GM19463 (cell line): ENCODE data around the gene NGF.

ENCODE experiments used
- ATAC-seq: cut with Tn5 transposase; IDR thresholded peaks from one replicate; pipeline ENCODE4 v1.9.1; 2021; ENCODE audit warnings: mild to moderate bottlenecking, moderate library complexity; ENCODE audit not compliant: unreplicated experiment

Gene NGF

DNA sequence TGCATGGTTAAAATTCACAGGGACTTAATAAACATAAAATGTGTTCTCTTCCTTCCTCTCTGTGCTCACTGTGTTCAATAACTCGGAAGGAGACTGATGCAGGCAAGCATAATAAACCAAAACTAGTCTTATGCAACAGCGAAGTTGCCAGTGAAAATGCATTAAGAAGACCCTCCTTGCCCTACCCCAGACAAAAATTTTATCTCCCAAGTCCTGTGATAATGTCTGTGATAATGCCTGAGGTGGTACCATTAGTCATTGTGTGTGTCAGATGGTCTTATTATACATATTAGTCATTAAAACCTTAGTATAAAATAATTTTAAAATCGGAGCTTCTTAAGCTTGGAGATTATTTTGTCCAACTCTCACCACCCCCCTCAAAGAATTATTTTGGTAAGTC is 97.8 kb downstream of the NGF start:
- ATAC-seq = no peak

DNA sequence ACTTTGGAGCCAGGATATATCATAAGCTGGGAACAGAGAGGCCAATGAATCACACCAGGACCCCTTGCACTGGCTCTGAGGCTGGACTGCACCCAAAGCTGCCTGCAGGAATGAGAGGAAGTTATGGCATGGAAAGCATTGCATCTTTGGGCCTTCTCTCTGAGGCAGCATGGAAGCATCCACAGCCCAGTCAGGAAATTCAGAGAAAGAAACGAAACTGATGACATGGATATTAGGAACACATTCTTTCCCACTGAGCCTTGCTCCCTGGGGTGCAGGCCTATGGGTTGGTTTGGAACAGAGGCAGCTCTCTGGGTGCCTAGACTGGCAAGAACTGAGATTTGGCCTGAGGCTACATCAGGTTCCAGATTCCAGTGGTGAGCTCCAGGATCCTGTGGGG is 98.6 kb downstream of the NGF start:
- ATAC-seq = no peak

DNA sequence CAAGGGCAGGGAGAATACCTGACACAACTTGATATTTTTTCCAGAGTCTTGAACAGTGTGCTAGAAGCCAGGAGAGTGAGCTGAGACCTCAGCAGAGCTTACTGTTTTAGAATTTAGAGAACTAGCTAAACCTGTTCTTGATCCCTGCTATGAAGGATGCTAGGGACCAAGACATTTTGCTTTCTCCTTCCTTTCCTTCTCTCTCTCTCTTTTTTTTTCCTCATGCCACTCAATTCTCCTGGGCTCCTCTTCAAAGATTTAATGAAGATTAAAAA is 99.0 kb downstream of the NGF start:
- ATAC-seq = no peak

DNA sequence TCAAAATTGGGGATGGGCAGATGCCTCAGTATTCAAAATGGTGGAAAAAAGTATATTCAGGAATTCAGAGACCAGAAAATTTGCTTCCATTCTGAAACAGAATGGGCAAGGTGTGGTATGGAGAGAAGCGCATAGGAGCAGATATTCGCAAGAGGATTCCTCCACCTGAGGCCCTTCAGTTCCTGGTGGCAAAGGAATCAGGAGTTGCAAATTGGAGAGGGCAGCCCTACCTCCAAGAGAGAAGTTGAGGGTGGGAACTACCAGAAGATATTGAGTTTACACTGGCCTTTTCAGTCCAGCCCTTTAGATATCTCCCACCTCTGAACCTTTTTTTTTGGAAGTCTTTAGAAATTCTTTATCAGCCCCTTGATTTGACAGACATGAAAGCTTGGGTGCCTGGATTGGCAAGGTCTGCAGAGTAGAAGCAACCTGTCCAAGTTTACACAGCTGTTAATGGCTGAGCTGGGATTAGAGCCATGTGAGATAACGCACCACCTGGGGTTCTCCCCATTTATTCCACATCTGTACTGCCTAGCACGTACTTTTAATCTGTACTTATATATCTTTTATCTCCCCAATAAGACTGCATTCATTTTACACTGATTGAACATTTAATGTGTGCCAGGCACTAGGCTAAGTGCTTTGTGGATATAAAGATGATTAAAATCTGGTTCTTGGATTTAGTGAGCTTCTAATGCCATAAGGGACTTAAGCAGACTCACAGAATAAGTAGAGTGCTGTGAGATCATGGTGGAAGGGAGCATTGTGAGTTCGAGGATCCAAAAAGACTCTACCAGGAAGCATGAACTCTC is 99.5 kb downstream of the NGF start:
- ATAC-seq = no peak

DNA sequence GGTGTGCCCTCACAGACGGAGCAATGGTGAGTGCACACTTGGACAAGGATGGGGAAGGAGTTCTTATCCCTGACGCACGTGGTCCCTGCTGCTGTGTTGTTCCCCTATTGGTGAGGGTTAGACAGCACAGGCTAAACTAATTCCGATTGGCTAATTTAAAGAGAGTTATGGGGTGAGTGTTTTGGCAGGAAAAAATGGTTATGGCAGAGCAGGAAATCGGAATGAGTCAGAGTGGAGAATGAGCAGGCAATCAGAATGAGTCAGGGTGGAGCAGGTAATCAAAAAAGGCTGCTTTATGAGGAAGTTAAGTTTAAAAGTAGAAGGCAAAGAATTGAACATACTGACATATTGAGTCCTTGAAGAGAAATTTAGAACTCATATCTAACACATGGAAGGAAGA is 100.5 kb downstream of the NGF start:
- no peak for ATAC-seq

DNA sequence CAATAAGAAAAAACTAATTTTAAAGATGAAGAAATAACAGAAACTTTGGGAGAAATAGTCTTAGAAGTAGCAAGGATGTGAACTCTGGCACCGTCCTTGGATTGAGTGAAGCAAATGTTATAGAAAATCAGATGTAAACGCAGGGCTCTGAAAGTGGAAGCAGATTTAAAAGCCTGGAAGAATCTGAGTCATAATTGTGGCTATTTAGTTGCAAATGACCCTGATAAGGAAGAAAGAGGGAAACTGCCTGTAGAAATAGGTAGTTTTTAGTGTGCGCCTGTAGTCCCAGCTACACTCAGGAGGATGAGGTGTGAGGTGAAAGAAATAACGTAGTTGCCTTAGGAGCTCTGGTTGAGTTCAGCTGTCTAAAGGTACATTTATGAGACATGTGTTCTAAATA is 101.0 kb downstream of the NGF start:
- no peak for ATAC-seq
